HG03442 (cell line): ENCODE data around the gene FAM222B.
"Not testable (repeated sequence)": the region's sequence is repeated elsewhere in the genome, so short reads cannot be mapped to it uniquely, and the experiment has no call there.

Source experiments
- ATAC-seq: cut with Tn5 transposase; IDR thresholded peaks from one replicate; pipeline ENCODE4 v1.9.1; 2021; ENCODE audit warnings: mild to moderate bottlenecking, moderate library complexity; ENCODE audit not compliant: unreplicated experiment

Gene FAM222B

DNA sequence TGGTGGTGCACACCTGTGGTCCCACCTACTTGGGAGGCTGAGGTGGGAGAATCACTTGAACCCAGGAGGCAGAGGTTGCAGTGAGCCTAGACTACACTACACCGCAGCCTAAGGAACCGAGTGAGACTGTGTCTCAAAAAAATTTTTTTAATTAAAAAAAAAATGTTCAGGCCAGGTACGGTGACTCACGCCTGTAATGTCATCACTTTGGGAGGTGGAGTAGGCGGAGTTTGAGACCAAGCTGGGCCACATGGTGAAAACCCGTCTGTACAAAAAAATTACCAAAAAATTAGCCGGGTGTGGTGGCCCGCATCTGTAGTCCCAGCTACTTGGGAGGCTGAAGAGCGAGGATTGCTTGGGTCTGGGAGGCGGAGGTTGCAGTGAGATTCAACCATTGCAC is 3.6 kb upstream of the FAM222B start:
- ATAC-seq: no peak

- ATAC-seq: no peak
These were observed 1.2 kb upstream of the FAM222B start for GRCh38 chr17:28843816-28844148.

- ATAC-seq: no peak
These were observed 699 bp downstream of the FAM222B start for GRCh38 chr17:28841901-28842281.

DNA sequence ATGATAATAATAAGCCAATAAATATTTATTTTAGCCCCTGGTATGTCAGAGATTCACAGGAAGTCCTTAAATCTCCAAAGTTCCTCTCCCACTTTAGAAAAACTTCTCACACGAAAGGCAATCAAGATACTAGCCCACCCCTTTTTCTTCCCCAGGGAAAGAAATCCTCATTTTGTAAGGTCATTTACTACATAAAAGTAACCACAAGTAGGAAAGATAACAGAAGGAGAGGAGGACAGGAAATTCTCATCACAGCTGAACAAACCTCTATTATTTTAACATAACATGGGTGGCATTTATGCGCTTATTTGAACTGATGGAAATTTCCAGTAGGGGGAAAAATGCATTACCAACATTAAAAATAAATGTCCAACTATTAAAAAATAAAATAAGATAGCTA is 3.4 kb downstream of the FAM222B start:
- ATAC-seq: no peak

DNA sequence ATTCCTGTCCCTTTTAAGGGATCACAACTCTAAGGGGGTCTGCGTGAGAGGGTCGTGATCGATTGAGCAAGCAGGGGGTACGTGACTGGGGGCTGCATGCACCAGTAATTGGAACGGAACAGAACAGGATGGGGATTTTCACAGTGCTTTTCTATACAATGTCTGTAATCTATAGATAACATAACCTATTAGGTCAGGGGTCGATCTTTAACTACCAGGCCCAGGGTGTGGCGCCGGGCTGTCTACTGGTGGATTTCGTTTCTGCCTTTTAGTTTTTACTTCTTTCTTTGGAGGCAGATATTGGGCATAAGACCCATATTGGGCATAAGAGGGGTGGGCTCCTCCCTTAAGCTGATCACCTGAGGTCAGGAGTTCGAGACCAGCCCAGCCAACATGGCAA is 6.0 kb downstream of the FAM222B start:
- ATAC-seq: not testable (repeated sequence)

DNA sequence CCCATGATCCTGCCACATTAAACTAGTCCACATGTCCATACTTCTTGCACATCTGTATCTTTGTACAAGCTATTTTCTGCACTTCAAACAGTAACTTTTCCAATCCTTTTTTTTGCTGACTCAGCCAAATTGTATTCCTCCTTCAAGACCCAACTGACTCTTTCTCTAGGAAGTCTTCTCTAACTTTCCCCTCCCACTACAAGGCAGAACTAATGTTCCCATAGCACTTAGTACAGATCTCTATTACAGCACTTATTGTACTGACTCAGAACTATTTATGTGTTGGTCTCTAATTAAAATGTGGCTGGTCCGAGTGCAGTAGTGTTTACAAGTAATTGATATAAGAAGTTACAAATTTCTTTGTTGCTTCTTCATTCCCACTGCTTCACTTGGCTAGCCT is 8.2 kb downstream of the FAM222B start:
- ATAC-seq: no peak

DNA sequence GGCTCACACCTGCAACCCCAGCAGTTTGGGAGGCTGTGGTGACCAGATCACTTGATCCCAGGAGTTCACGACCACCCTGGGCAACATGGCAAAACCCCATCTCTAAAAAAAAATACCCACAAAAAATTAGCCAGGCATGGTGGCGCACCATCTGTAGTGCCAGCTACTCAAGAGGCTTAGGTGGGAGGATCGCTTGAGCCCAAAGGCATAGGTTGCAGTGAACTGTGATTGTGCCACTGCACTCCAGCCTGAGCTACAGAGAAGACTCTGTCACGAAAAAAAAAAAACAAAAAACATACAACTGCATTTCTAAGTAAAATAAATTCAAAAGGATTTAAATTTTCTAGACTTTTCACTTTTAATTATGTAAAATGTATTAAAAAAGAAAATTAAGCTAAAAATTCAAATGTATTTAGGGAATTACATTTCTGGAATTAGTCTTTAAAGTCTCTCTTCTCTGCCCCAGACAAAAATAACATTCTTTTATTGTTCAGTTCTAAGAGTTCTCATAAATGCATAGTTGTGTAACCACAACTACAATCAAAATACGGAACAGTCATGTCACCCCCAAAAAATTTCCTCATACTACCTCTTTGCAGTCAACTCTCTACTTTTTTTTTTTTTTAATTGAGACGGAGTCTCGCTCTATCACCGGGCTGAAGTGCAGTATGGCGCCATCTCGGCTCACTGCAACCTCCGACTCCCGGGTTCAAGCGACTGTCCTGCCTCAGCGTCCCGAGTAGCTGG is 14.1 kb downstream of the FAM222B start:
- no peak for ATAC-seq

GRCh38 chr17:28827672-28828071 is 14.9 kb downstream of the FAM222B start:
- no peak for ATAC-seq

GRCh38 chr17:28819582-28819981 is 23.0 kb downstream of the FAM222B start:
- ATAC-seq: no peak

GRCh38 chr17:28818819-28819221 is 23.8 kb downstream of the FAM222B start:
- no peak for ATAC-seq

DNA sequence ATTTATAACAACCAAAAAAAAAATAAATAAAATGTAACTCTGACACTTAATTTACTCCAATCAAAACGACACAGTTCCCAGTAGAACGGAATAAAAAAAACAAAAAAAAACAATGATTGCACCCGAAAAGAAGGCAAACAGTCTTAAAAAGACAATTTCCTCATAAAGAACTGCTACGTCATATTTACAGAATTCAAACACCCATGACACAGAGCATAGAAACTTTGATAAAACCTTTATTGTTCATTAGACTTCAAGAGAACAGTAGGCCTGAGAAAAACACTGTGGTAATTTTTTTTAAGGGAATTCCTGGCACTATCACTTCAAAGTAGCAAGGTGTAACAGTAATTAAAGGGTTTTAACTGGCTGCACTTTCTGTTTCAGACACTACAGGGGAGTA is 26.1 kb downstream of the FAM222B start:
- no peak for ATAC-seq

DNA sequence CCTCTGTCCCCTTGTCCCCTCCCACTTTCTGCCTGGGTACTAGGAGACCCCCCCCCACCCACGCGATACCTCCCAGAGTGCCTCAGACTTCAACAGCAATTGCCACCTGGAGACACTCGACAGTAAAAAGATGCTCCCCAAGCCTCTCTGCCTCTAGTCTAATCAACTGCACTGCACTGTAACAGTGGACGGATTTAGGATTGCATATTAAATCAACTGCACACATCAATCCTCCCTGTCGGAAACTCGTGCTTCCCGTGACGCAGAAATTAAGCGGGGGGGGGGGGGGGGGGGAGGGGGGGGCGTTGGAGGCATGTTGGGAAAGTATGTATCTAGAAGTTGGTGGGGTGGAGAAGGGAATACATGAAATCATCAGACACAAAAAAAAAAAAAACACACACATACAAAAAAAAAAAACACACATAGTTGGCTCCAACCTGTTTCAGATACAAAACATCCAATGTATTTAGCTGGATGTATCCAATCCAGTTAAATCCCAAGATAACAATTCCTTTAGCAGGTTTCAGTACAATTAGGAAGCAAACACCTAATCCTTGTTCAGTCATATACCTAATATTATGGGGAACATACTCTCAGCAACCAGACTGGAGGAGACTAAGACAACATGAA is 29.7 kb downstream of the FAM222B start:
- no peak for ATAC-seq

DNA sequence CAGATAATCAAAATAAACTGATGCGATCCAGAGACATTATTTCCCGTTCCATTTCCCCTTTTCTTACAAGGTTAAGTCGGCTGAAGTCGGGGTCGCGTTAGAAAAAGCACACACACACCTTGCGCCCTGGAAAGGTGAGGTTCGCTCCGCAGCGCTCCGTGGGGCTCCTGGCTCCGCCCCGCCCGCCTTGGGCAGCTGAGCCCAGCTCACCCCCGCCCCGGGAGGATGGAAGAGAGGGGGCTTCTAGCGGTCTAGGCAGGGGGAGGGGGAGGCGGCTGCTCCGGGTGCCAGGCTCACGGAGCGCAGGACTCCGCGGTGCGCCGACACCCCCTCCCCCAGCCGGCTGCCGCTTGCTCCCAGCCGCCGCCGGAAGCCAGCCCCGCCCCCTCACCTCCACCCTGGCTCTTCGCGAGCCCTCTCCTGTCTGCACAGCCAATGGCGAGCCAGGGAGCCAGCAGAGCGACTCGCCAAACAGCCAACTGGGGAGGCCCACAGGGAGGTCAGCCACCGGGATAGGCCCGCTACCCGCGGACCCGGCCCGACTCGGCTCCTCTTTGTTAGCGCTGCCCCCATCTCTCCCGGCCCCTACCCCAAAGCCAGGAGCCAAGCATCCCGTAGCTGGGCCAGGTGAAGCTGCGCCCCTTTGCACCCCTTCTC is 30.4 kb downstream of the FAM222B start:
- peak; percentile 96 for ATAC-seq

DNA sequence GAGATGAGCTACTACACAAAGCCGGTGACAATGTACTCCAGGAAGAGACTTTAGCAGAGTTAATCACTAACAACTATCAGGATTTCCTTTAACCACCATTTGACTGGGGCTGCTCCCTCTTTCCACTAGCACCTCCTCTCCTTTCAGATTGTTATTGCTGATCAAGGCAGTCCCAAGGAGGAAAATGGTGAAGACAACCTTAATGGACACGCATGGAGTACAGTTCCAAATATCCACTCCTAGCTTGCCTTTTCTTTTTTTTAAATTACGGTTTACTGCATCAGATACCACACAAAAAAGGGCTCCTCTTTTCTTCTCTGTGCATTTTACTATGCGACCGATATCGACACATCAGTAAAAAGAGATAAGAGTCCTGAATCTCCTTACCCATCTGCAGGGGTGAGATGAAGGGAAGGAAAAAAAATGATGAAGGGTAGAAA is 30.9 kb downstream of the FAM222B start:
- ATAC-seq: no peak

GRCh38 chr17:28810437-28810836 is 32.2 kb downstream of the FAM222B start:
- ATAC-seq: no peak

GRCh38 chr17:28807925-28808634 is 34.5 kb downstream of the FAM222B start:
- no peak for ATAC-seq

GRCh38 chr17:28796062-28796461 is 46.5 kb downstream of the FAM222B start:
- no peak for ATAC-seq

DNA sequence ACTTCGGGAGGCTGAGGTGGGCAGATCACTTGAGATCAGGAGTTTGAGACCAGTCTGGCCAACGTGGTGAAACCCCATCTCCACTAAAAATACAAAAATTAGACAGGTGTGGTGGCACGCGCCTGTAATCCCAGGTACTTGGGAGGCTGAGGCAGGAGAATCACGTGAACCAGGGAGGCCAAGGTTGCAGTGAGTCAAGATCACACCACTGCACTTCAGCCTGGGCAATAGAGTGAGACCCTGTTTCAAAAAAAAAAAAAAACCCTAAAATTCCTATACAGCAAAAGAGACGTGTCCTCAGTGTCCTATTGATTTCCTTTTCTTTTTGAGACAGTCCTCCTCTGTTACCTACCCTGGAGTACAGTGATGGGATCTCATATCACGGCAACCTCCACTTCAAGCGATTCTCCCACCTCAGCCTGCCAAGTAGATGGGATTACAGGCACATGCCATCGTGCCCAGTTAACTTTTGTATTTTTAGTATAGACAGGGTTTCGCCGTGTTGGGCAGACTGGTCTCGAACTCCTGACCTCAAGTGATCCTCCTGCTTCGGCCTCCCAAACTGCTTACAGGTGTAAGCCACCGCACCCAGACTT is 47.6 kb downstream of the FAM222B start:
- ATAC-seq: not testable (repeated sequence)

DNA sequence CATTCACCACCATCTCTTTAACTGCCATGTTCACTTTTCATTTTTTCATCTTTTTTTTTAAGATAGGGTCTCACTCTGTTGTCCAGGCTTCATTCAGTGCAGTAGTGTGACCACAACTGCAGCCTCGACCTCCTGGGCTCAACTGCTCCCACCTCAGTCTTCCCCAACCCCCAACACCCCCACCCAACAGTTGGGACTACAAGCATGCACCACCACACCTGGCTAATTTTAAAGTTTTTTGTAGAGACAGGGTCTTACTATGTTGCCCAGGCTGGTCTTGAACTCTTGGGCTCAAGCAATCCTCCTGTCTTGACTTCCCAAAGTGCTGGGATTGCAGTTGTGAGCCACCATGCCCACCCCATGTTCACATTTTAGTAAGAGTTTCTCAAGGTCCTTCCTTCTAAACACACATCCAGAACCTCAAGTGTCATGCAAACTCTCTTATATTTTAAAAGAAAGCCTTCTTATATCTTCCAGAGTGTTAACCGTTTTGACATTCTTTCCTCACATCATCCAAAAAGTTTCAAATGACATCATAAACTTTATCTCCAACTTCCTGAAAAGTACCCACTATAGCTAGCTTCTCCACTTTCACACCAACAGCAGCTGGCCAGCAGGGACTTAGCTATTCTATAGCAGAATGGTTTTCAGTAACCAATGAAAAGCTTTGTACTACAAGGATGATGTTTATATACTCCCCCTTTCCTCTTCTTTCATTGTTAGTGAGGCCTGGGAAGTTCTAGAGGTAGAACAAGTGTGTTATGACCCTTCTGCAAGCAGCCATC is 49.5 kb downstream of the FAM222B start:
- no peak for ATAC-seq

GRCh38 chr17:28788100-28788499 is 54.5 kb downstream of the FAM222B start:
- ATAC-seq: no peak
